ENCODE data around the gene SLC22A7.
A peak's percentile ranks its signal among the peaks of the same experiment; 100 is the strongest.

The SLC22A7 gene

DNA sequence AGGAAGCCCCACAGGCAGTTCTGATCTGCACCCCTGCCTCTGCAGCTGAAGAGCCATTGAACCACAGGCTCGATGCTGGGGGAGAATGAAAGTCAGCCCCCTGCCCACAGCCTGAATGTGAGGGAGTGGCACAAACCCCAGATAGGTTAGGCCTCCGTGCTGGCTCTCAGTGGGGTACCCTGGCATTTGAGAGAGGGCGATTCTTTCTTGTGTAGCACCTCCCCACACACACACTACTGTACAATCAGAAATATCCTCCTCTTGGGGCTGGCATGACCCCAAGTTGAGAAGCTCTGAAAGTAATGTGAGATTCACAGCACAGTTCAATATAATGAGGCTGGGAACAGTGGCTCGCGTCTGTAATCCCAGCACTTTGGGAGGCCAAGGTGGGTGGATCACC is 36.9 kb upstream of the SLC22A7 start:
- H3K4me3 ChIP-seq (ENCODE audit: low read depth, low read length) = no peak overlapping the region
- TF ChIP-seq, protein P1, sequence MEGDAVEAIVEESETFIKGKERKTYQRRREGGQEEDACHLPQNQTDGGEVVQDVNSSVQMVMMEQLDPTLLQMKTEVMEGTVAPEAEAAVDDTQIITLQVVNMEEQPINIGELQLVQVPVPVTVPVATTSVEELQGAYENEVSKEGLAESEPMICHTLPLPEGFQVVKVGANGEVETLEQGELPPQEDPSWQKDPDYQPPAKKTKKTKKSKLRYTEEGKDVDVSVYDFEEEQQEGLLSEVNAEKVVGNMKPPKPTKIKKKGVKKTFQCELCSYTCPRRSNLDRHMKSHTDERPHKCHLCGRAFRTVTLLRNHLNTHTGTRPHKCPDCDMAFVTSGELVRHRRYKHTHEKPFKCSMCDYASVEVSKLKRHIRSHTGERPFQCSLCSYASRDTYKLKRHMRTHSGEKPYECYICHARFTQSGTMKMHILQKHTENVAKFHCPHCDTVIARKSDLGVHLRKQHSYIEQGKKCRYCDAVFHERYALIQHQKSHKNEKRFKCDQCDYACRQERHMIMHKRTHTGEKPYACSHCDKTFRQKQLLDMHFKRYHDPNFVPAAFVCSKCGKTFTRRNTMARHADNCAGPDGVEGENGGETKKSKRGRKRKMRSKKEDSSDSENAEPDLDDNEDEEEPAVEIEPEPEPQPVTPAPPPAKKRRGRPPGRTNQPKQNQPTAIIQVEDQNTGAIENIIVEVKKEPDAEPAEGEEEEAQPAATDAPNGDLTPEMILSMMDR (IDR thresholded peaks at IDR 0.05; ENCODE audit: low read depth, low read length, missing control alignments) = no peak
- no peak for DNase-seq (ENCODE audit: low read depth)
- in situ Hi-C loops (cut with HindIII; ENCODE audit: low sequenced_read_pairs) = no loop called here

DNA sequence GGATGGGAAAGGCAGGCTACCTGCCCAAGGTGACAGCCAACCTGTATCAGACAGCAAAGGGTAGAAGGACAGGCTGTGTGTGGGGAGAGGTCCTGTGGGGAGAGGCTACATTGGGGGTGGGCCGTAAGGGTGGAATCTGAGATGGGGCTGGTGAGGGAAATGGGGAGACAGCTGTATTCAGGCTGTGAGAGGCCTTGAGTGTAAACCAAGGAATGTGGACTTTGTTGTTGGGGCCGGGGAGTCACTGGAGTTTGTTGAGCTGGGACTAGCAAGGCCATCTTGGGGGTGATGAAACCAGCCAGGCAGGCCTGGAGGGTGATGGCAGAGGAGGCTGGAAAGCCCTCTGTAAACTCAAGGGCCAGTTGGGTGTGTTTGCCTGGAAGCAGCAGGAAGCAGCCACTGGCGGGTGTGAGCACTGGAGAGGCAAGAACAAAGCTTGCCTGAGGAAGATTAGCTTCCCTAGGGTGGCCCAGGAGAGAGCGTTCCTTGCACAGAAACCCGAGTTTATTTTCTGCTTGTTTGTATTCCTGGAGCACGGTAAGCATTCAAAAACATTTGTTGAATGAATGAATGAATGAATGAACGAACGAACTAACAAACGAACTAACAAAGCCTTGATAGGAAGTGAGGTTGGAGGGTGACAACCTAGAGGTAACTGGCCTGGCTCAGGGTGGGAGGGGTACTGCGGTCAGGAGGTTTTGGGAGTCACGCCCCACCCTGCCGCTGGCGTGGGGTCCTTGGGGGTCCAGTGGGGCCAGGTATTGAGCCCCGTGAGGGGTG is 35.9 kb upstream of the SLC22A7 start:
- no peak overlapping the region for H3K4me3 ChIP-seq (ENCODE audit: low read depth, low read length)
- in situ Hi-C loops (cut with HindIII; ENCODE audit: low sequenced_read_pairs) = no loop called here
- TF ChIP-seq, protein P1 (IDR thresholded peaks at IDR 0.05; ENCODE audit: low read depth, low read length, missing control alignments) = no peak
- DNase-seq (ENCODE audit: low read depth) = no peak

DNA sequence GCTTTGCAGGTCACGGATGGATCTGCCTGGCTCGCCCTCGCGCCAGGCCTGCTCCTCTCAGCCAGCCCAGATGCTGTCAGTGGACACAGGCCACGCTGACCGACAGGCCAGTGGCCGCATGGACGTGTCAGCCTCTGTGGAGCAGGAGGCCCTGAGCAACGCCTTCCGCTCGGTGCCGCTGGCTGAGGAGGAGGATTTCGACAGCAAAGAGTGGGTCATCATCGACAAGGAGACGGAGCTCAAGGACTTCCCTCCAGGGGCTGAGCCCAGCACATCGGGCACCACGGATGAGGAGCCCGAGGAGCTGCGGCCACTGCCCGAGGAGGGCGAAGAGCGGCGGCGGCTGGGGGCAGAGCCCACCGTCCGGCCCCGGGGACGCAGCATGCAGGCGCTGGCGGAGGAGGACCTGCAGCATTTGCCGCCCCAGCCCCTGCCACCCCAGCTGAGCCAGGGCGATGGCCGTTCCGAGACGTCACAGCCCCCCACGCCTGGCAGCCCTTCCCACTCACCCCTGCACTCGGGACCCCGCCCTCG is 35.2 kb upstream of the SLC22A7 start:
- in situ Hi-C loops (cut with HindIII; ENCODE audit: low sequenced_read_pairs) = no loop called here
- no peak overlapping the region for H3K4me3 ChIP-seq (ENCODE audit: low read depth, low read length)
- no peak for DNase-seq (ENCODE audit: low read depth)
- TF ChIP-seq, protein P1 (IDR thresholded peaks at IDR 0.05; ENCODE audit: low read depth, low read length, missing control alignments) = no peak

DNA sequence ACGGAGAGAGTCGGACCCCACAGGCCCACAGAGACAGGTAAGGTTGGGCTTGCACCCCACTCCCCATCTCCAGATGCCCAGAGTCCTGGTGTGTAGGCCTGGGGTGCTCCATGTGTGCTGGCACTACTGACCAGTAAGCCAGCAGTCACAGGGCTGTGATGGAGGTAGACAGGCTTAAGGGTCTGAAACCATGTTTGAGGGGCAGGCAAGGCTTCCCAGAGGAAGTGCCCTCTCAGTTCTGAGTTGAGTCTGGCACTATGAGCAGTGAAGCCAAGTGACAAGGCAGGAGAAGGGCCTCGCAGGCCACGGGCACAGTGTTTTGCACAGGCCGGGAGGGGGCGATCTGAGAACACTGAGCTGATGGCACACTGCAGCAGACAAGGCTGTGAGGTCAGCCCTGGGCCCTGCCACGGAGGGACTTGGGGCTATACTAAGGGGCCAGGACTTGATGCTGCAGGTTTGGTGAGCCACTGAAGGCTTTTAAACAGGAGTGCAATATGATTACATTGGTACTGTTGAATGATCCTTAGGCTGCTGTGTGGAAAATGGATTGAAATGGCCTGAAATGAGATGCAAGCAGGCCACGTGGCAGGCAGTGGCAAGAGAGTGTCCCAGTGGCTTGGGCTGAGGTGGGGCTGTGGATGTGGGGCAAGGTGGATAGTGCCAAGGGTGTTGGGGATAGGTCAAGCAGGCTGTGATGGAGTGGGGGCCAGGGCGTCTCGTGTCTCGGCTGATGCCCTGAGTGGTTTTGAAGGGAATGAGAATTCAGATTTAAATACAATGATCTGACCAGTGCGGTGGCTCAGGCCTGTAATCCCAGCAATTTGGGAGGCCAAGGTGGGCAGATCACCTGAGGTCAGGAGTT is 34.5 kb upstream of the SLC22A7 start:
- no peak overlapping the region for H3K4me3 ChIP-seq (ENCODE audit: low read depth, low read length)
- in situ Hi-C loops (cut with HindIII; ENCODE audit: low sequenced_read_pairs) = no loop called here
- TF ChIP-seq, protein P1 (IDR thresholded peaks at IDR 0.05; ENCODE audit: low read depth, low read length, missing control alignments) = peak; percentile 76
- DNase-seq (ENCODE audit: low read depth) = peak; percentile 26

DNA sequence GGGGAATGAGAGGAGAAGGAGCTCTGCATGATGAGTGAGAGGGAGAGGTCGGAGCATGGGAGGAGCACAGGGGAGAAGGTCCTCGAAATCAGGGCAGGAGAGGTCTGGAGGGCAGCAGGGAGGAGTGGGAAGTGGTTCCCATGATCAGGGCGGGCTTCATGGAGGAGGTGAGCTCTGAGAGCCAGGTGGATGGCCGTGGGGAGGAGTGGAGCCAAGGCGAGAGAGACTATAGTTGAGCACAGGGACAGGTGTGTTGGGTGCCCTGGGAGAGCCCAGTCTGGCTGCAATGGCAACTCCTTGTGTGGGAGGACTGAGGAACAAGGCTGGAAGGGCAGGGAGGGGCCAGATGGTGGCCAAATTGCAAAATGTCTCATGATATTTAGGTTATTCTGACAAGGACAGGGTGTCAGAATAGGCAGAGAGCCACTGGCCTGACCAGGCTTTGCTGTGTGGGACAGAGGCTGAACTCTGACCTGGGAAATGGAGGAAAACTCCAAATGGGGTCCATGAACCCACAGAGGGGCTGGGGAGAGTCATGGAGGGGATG is 33.4 kb upstream of the SLC22A7 start:
- in situ Hi-C loops (cut with HindIII; ENCODE audit: low sequenced_read_pairs) = no loop called here
- DNase-seq (ENCODE audit: low read depth) = no peak
- TF ChIP-seq, protein P1 (IDR thresholded peaks at IDR 0.05; ENCODE audit: low read depth, low read length, missing control alignments) = no peak

DNA sequence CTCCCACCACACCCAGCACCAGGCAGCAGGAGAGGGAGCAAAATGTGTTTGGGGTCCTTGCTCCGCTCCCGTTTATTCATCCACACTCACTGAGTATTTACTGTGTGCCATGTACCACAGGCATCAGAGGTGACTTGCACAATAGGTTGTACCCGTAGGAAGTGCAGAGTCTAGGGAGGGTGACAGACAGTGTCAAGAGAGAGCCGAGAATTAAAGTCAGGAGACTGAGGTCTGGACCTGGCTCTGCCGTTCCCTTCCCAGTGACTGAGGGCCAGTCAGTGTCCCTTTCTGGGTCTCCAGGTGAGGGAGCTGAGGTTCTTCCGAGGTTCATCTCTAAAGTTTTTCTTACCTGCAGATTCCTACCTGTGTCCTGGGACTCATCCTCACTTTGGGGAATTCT is 32.5 kb upstream of the SLC22A7 start:
- in situ Hi-C loops (cut with HindIII; ENCODE audit: low sequenced_read_pairs) = no loop called here
- DNase-seq (ENCODE audit: low read depth) = no peak
- TF ChIP-seq, protein P1 (IDR thresholded peaks at IDR 0.05; ENCODE audit: low read depth, low read length, missing control alignments) = no peak

More for the DNA sequence above, 33.4 kb upstream of the SLC22A7 start:
- H3K4me3 ChIP-seq (ENCODE audit: low read depth, low read length) = no peak overlapping the region

More for the DNA sequence above, 32.5 kb upstream of the SLC22A7 start:
- H3K4me3 ChIP-seq (ENCODE audit: low read depth, low read length) = no peak overlapping the region

Measured in astrocyte of the cerebellum (primary cell).